Stomach (tissue), 4 donors: Measurements from ENCODE around the gene CRIM1.
A peak's percentile ranks its signal among the peaks of the same experiment; 100 is the strongest.

Experiments used
- CTCF ChIP-seq, 7 experiments: fragments of 450-650 bp in 4 of 7; fragments of 200-600 bp in 3 of 7; sonication (generic) in 3 of 7; IDR thresholded peaks; one replicate each; pipeline ENCODE4 v1.5.1; 2016 to 2019; ENCODE audit warnings: antibody characterized with exemption in 7 of 7, control low read depth in 2 of 7, mild to moderate bottlenecking in 1 of 7
- POLR2A ChIP-seq, 4 donors: fragments of 450-650 bp; IDR thresholded peaks; one replicate each; pipeline ENCODE4 v1.6.1; 2016; ENCODE audit warnings: antibody characterized with exemption in 4 of 4, control low read depth in 2 of 4, mild to moderate bottlenecking in 1 of 4, moderate library complexity in 1 of 4
- POLR2AphosphoS5 ChIP-seq, 3 donors: sonication (generic); formaldehyde crosslinking; IDR thresholded peaks; one replicate each; pipeline ENCODE4 v1.6.1; 2016; ENCODE audit warnings: antibody characterized with exemption in 3 of 3

GRCh38 chr2:36561237-36561944 is 205.8 kb downstream of the CRIM1 start:
- TF ChIP-seq POLR2A (IDR thresholded peaks at IDR 0.05), result no peak
- TF ChIP-seq CTCF (IDR thresholded peaks at IDR 0.05), result no peak
- TF ChIP-seq POLR2AphosphoS5 (IDR thresholded peaks at IDR 0.05), result peak; percentile 10 to 65 (median 17)
